Trophoblast cell (in vitro differentiated cells and primary cell): ENCODE measurements around the gene PPP2R3C.

Experiments used
- DNase-seq, 2 donors: peaks; one replicate each; pipeline ENCODE4 v3.0.0-alpha.2; 2016
- H2AFZ ChIP-seq: 2 replicates; pipeline ENCODE4 v1.6.1; 2013; ENCODE audit warnings: low read length, moderate library complexity, mild to moderate bottlenecking; ENCODE audit not compliant: insufficient read depth, poor library complexity
- H2AK5ac ChIP-seq: 2 replicates; pipeline ENCODE4 v1.6.1; 2013; ENCODE audit warnings: mild to moderate bottlenecking, low read length
- H2BK120ac ChIP-seq: 2 replicates; pipeline ENCODE4 v1.6.1; 2013; ENCODE audit warnings: low read length, mild to moderate bottlenecking, moderate library complexity; ENCODE audit not compliant: insufficient read depth, poor library complexity
- H2BK12ac ChIP-seq: 2 replicates; pipeline ENCODE4 v1.6.1; 2013; ENCODE audit warnings: mild to moderate bottlenecking, low read length, moderate library complexity
- H2BK5ac ChIP-seq: 2 replicates; pipeline ENCODE4 v1.6.1; 2013; ENCODE audit warnings: low read length, low read depth, moderate library complexity, mild to moderate bottlenecking; ENCODE audit not compliant: poor library complexity
- H3K14ac ChIP-seq: 2 replicates; pipeline ENCODE4 v1.6.1; 2013; ENCODE audit warnings: mild to moderate bottlenecking, low read length
- H3K18ac ChIP-seq: 2 replicates; pipeline ENCODE4 v1.6.1; 2013; ENCODE audit warnings: mild to moderate bottlenecking, low read length
- H3K23ac ChIP-seq: 2 replicates; pipeline ENCODE4 v1.6.1; 2013; ENCODE audit warnings: low read length
- H3K27ac ChIP-seq: 2 replicates; pipeline ENCODE4 v1.5.1; 2013; ENCODE audit warnings: low read depth, mild to moderate bottlenecking, inconsistent platforms, low read length, moderate library complexity
- H3K27me3 ChIP-seq: 2 replicates; pipeline ENCODE4 v1.6.1; 2013; ENCODE audit warnings: inconsistent platforms, mild to moderate bottlenecking, low read length, moderate library complexity; ENCODE audit not compliant: insufficient read depth
- H3K36me3 ChIP-seq, 2 experiments: 1 replicate in 1 of 2; 2 replicates in 1 of 2; pipeline ENCODE4 v1.6.1; 2013; ENCODE audit warnings: low read length in 2 of 2, mild to moderate bottlenecking in 2 of 2, moderate library complexity in 1 of 2; ENCODE audit not compliant: insufficient read depth in 2 of 2, control insufficient read depth in 1 of 2
- H3K4ac ChIP-seq: 2 replicates; pipeline ENCODE4 v1.6.1; 2013; ENCODE audit warnings: low read depth, mild to moderate bottlenecking, low read length, moderate library complexity
- H3K4me1 ChIP-seq, 2 experiments: 1 replicate in 1 of 2; 2 replicates in 1 of 2; pipeline ENCODE4 v1.6.1; 2013; ENCODE audit warnings: low read length in 2 of 2, mild to moderate bottlenecking in 2 of 2, moderate library complexity in 1 of 2; ENCODE audit not compliant: insufficient read depth in 2 of 2, control insufficient read depth in 1 of 2
- H3K4me2 ChIP-seq: 2 replicates; pipeline ENCODE4 v1.6.1; 2013; ENCODE audit warnings: inconsistent platforms, mild to moderate bottlenecking, low read length, moderate library complexity
- H3K4me3 ChIP-seq: 2 replicates; pipeline ENCODE4 v1.5.1; 2013; ENCODE audit warnings: mild to moderate bottlenecking, low read depth, low read length, inconsistent platforms
- H3K79me1 ChIP-seq: one replicate; pipeline ENCODE4 v1.6.1; 2013; ENCODE audit warnings: low read length
- H3K79me2 ChIP-seq: 2 replicates; pipeline ENCODE4 v1.6.1; 2013; ENCODE audit warnings: low read length, mild to moderate bottlenecking; ENCODE audit not compliant: control insufficient read depth, insufficient read depth, poor library complexity
- H3K9ac ChIP-seq: 2 replicates; pipeline ENCODE4 v1.6.1; 2013; ENCODE audit warnings: mild to moderate bottlenecking, low read length
- H3K9me3 ChIP-seq: 2 replicates; pipeline ENCODE4 v1.6.1; 2013; ENCODE audit warnings: low read depth, mild to moderate bottlenecking, control low read depth, inconsistent platforms, low read length; ENCODE audit not compliant: insufficient read depth
- H4K12ac ChIP-seq: 2 replicates; pipeline ENCODE4 v1.6.1; 2013; ENCODE audit warnings: low read depth, mild to moderate bottlenecking, low read length, moderate library complexity
- H4K8ac ChIP-seq: 2 replicates; pipeline ENCODE4 v1.6.1; 2013; ENCODE audit warnings: low read depth, mild to moderate bottlenecking, low read length, moderate library complexity
- H4K91ac ChIP-seq: one replicate; pipeline ENCODE4 v1.6.1; 2013; ENCODE audit warnings: low read depth, mild to moderate bottlenecking, low read length, moderate library complexity
- WGBS: extraction: QIAGEN DNeasy Blood & Tissue Kit; methylation state at CpG from one replicate; pipeline ENCODE4 v1.1.7; 2013; ENCODE audit warnings: missing lambda C conversion rate; ENCODE audit not compliant: insufficient read length, insufficient coverage; ENCODE audit errors: extremely low coverage; 5-methylcytosine and 5-hydroxymethylcytosine counted together

The PPP2R3C gene

GRCh38 chr14:35047976-35048513 is 73.7 kb downstream of the PPP2R3C start:
- H4K12ac ChIP-seq: no peak overlapping the region
- no peak for DNase-seq
- H3K9ac ChIP-seq: no peak overlapping the region
- H3K14ac ChIP-seq: no peak overlapping the region
- H4K8ac ChIP-seq: no peak overlapping the region
- H3K79me2 ChIP-seq: peaks cover 7% of the 10 kb centered on the region
- peaks cover 0 to 1% of the 10 kb centered on the region in 2 experiments for H3K4me1 ChIP-seq
- no peak overlapping the region for H3K18ac ChIP-seq
- no peaks in the 10 kb centered on the region for H3K9me3 ChIP-seq
- no peak overlapping the region for H3K23ac ChIP-seq
- H2BK120ac ChIP-seq: no peak overlapping the region
- H3K27me3 ChIP-seq: no peaks in the 10 kb centered on the region
- no peak overlapping the region for H2BK12ac ChIP-seq
- no peak overlapping the region for H4K91ac ChIP-seq
- no peak overlapping the region for H3K4me2 ChIP-seq
- H2BK5ac ChIP-seq: no peak overlapping the region
- no peak overlapping the region for H2AFZ ChIP-seq
- no peak overlapping the region for H2AK5ac ChIP-seq
- no peak overlapping the region for H3K4ac ChIP-seq
- peaks cover 10% of the 10 kb centered on the region for H3K79me1 ChIP-seq
- H3K4me3 ChIP-seq: no peak overlapping the region
- 100% methylated on average over 1 of the region's 4 CpGs for WGBS
- no peak overlapping the region for H3K27ac ChIP-seq
- peaks cover 5 to 8% of the 10 kb centered on the region in 2 experiments for H3K36me3 ChIP-seq

- Histone ChIP-seq H2BK5ac (peak overlapping the region; percentile 67), H3K18ac (peak overlapping the region; percentile 64), H3K23ac (no peak overlapping the region), H4K91ac (peak overlapping the region; percentile 70), H3K79me2 (peaks cover 7% of the 10 kb centered on the region), H3K9me3 (no peaks in the 10 kb centered on the region), H3K27me3 (no peaks in the 10 kb centered on the region), H2AFZ (peak overlapping the region; percentile 82), H2BK120ac (peak overlapping the region; percentile 14), H3K36me3 (peaks cover 5 to 8% of the 10 kb centered on the region in 2 experiments), H3K9ac (peak overlapping the region; percentile 67), H2AK5ac (peak overlapping the region; percentile 65), H3K4me3 (peak overlapping the region; percentile 90), H3K4ac (peak overlapping the region; percentile 25), H3K27ac (peak overlapping the region; percentile 90), H3K4me1 (peaks cover 0 to 1% of the 10 kb centered on the region in 2 experiments), H2BK12ac (no peak overlapping the region), H4K12ac (peak overlapping the region; percentile 47), H3K79me1 (peaks cover 10% of the 10 kb centered on the region), H3K14ac (peak overlapping the region; percentile 79), H4K8ac (peak overlapping the region; percentile 79), H3K4me2 (peak overlapping the region; percentile 89)
- peak in 1 of 2 donors; percentile 33 for DNase-seq
- WGBS: no CpG with 5 or more reads among the region's 23 CpGs
Observed at GRCh38 chr14:35046751-35047536, 74.8 kb downstream of the PPP2R3C start.

GRCh38 chr14:35046048-35046750 is 75.6 kb downstream of the PPP2R3C start, which contains the start of gene FAM177A1:
Gene FAM177A1 (plus strand): TSS chr14:35046272. CDS start chr14:35046464, 192 bp downstream.
- peak within 1 kb of the TSS; percentile 65 for H2AK5ac ChIP-seq
- WGBS: no CpG with 5 or more reads among the region's 77 CpGs

GRCh38 chr14:35045798-35046047 is 76.1 kb downstream of the PPP2R3C start:
- Histone ChIP-seq H3K27me3 (no peaks in the 10 kb centered on the region), H3K14ac (peak overlapping the region; percentile 29), H4K12ac (no peak overlapping the region), H3K79me2 (peaks cover 7% of the 10 kb centered on the region), H3K9ac (peak overlapping the region; percentile 65), H2BK5ac (peak overlapping the region; percentile 18), H3K4ac (no peak overlapping the region), H2BK120ac (peak overlapping the region; percentile 47), H3K4me3 (peak overlapping the region; percentile 90), H2AFZ (peak overlapping the region; percentile 73), H2BK12ac (no peak overlapping the region), H3K4me2 (peak overlapping the region; percentile 90), H3K27ac (peak overlapping the region; percentile 60), H3K79me1 (peaks cover 10% of the 10 kb centered on the region), H3K23ac (no peak overlapping the region), H3K9me3 (no peaks in the 10 kb centered on the region), H3K4me1 (peaks cover 0 to 1% of the 10 kb centered on the region in 2 experiments), H3K36me3 (peaks cover 3 to 5% of the 10 kb centered on the region in 2 experiments), H4K91ac (no peak overlapping the region), H4K8ac (peak overlapping the region; percentile 66), H3K18ac (peak overlapping the region; percentile 28), H2AK5ac (no peak overlapping the region)
- no peak for DNase-seq
- no CpG with 5 or more reads among the region's 6 CpGs for WGBS

More at GRCh38 chr14:35046048-35046750, 75.6 kb downstream of the PPP2R3C start, which contains the start of gene FAM177A1:
- Histone ChIP-seq H2BK5ac (peak within 1 kb of the TSS; percentile 67), H2BK120ac (peak within 1 kb of the TSS; percentile 47), H3K9me3 (no peaks in the 10 kb centered on the region), H3K4me1 (peaks cover 0 to 1% of the 10 kb centered on the region in 2 experiments), H4K91ac (peak within 1 kb of the TSS; percentile 70), H3K4me3 (peak within 1 kb of the TSS; percentile 90), H3K79me2 (peaks cover 7% of the 10 kb centered on the region), H4K8ac (peak within 1 kb of the TSS; percentile 79), H3K4me2 (peak within 1 kb of the TSS; percentile 90), H4K12ac (peak within 1 kb of the TSS; percentile 47), H3K9ac (peak within 1 kb of the TSS; percentile 67), H3K23ac (no peak within 1 kb of the TSS), H2AFZ (peak within 1 kb of the TSS; percentile 82), H3K36me3 (peaks cover 5% of the 10 kb centered on the region in 2 experiments), H3K79me1 (peaks cover 10% of the 10 kb centered on the region), H3K27me3 (no peaks in the 10 kb centered on the region), H2BK12ac (no peak within 1 kb of the TSS), H3K4ac (peak within 1 kb of the TSS; percentile 25), H3K18ac (peak within 1 kb of the TSS; percentile 64), H3K14ac (peak within 1 kb of the TSS; percentile 79), H3K27ac (peak within 1 kb of the TSS; percentile 90)
- peak; percentile 99 for DNase-seq
